AG04450 (cell line): ENCODE data around the gene LSM6. TPM values are rescaled to one million over a fixed set of nuclear protein-coding genes. Genes with fewer than 3 reads are reported as not detected.

Experiments
- CTCF ChIA-PET: fragments of 300-600, 350-600 bp; formaldehyde crosslinking; extraction: SDS; loops from one replicate; lab custom pipeline; 2022; ENCODE audit warnings: antibody characterized with exemption, inconsistent platforms; lab: Charles Lee
- POLR2A ChIA-PET: fragments of 350-600 bp; formaldehyde crosslinking; extraction: SDS; loops from one replicate; lab custom pipeline; 2021; ENCODE audit warnings: antibody characterized with exemption, inconsistent platforms; lab: Yijun Ruan, JAX
- DNase-seq: peaks from one replicate; pipeline ENCODE4 v3.0.0-alpha.2; 2011; ENCODE audit warnings: low read depth, low spot score
- H3K27ac ChIP-seq: one replicate; pipeline ENCODE4 v1.5.1; 2012; ENCODE audit warnings: low read depth, low read length, control low read depth
- H3K27me3 ChIP-seq: one replicate; pipeline ENCODE4 v1.6.0; 2012; ENCODE audit warnings: low read length; ENCODE audit not compliant: control insufficient read depth, insufficient read depth
- H3K4me3 ChIP-seq: 2 replicates; pipeline ENCODE4 v1.5.1; 2011; ENCODE audit warnings: mild to moderate bottlenecking, low read depth, low read length, control low read depth
- H3K9me3 ChIP-seq: 2 replicates; pipeline ENCODE4 v1.5.1; 2012; ENCODE audit warnings: low read length; ENCODE audit not compliant: control insufficient read depth, insufficient read depth
- polyA plus RNA-seq: library from polyadenylated mRNA; depleted of rRNA; stranded (reverse); fragments of >200 nt; gene quantifications from 2 replicates; pipeline ENCODE4 v1.2.3, GENCODE V29; 2011
- TF ChIP-seq, protein P1 (sequence below): IDR thresholded peaks from 2 replicates; pipeline ENCODE4 v1.5.1; 2011; ENCODE audit warnings: low read depth, low read length, control low read depth, inconsistent platforms

The LSM6 gene
- polyA plus RNA-seq, 1 experiment, result 17.6 TPM

GRCh38 chr4:146229406-146229805 is 53.9 kb downstream of the LSM6 start:
- Histone ChIP-seq H3K9me3 (no peaks in the 10 kb centered on the region), H3K27ac (no peak overlapping the region), H3K4me3 (no peak overlapping the region), H3K27me3 (peaks cover 2% of the 10 kb centered on the region)
- CTCF ChIA-PET, result interaction anchor here (1.5 kb wide), 1 partner anchor 10 kb away, joined by 3 read pairs; no protein-coding TSS in a partner anchor
- POLR2A ChIA-PET, result no interaction called here
- no peak for DNase-seq
- TF ChIP-seq, protein P1, sequence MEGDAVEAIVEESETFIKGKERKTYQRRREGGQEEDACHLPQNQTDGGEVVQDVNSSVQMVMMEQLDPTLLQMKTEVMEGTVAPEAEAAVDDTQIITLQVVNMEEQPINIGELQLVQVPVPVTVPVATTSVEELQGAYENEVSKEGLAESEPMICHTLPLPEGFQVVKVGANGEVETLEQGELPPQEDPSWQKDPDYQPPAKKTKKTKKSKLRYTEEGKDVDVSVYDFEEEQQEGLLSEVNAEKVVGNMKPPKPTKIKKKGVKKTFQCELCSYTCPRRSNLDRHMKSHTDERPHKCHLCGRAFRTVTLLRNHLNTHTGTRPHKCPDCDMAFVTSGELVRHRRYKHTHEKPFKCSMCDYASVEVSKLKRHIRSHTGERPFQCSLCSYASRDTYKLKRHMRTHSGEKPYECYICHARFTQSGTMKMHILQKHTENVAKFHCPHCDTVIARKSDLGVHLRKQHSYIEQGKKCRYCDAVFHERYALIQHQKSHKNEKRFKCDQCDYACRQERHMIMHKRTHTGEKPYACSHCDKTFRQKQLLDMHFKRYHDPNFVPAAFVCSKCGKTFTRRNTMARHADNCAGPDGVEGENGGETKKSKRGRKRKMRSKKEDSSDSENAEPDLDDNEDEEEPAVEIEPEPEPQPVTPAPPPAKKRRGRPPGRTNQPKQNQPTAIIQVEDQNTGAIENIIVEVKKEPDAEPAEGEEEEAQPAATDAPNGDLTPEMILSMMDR, result no peak

DNA sequence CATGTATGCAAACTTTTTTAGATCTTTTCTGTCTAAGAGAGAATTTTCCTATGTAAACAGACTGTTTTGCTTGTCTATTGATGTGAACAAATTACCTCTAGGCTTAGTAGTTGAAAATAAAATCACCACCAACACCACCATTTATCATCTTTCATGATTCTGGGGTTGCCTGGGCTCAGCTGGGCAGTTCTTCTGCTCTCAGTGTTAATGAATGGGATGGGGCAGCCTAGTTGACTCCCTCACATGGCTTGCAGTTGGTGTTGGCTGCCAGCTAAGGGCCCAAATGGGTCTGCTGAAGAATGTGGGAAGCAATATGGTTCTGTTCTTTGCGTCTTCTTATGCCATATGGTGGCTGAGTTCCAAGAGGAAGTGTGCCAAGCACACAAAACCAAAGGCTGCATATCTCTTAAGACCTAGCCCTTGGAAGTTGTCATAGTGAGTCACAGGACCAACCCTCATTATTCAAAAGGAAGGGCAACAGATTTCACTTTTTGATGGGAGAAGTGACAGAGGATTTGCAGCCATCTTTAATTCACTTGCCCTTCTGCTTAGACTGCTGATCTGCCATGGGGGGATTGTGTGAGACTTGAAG is 56.7 kb downstream of the LSM6 start:
- CTCF ChIA-PET, result no interaction called here
- TF ChIP-seq, protein P1, result no peak
- POLR2A ChIA-PET, result no interaction called here
- no peak for DNase-seq
- Histone ChIP-seq H3K27ac (no peak overlapping the region), H3K9me3 (no peaks in the 10 kb centered on the region), H3K27me3 (peaks cover 2% of the 10 kb centered on the region), H3K4me3 (no peak overlapping the region)

DNA sequence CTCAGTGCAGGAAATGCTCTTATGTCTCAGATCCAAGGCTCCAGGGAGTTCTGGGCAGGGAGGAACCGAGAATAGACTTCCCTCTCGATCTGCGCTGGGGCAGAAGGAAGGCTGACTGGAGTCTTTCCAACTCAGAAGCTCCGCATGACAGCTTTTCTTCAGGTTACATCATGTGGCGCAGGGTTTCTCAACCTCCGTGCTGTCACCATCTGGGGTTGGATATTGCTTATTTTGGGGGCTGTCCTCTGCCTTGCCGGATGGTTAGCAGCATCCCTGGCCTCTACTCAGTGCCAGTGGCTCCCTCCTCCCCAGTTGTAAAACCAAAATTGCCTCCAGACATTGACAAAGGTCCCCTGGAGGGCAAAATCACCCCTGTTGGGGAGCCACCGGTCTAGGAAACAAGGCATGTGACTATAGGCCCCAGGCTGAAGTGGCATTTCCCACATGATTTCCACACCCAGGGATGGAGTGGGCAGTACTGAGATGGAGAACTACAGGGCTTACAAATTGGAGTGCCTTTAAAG is 60.2 kb downstream of the LSM6 start:
- Histone ChIP-seq H3K9me3 (no peaks in the 10 kb centered on the region), H3K27me3 (peaks cover 2% of the 10 kb centered on the region), H3K4me3 (no peak overlapping the region), H3K27ac (no peak overlapping the region)
- POLR2A ChIA-PET, result no interaction called here
- no peak for DNase-seq
- TF ChIP-seq, protein P1, result no peak
- CTCF ChIA-PET, result no interaction called here

DNA sequence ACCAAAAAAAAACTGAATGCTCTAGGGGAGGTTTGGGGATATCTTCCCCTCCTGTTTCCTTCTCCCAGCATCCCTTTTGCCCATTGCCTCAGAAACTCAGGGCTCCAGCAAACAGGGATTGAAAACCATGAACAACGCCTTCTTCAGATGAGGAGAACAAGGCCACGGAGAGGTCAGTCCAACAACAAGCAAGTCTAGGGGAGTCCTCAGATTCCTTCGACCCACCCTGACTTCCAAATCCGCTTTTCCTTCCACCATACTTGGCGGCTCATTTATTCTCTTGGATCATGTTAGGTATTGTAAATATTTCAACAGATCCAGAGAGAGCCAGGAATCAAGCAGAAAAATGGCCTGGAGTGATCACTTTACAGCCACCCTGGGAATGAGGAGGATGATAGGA is 60.7 kb downstream of the LSM6 start:
- Histone ChIP-seq H3K27ac (no peak overlapping the region), H3K4me3 (no peak overlapping the region), H3K9me3 (no peaks in the 10 kb centered on the region), H3K27me3 (peaks cover 2% of the 10 kb centered on the region)
- CTCF ChIA-PET, result no interaction called here
- POLR2A ChIA-PET, result no interaction called here
- no peak for DNase-seq
- TF ChIP-seq, protein P1, result no peak

- no peak overlapping the region for H3K27ac ChIP-seq
- no peaks in the 10 kb centered on the region for H3K9me3 ChIP-seq
- H3K4me3 ChIP-seq, result no peak overlapping the region
- ChIA-PET CTCF (no interaction called here), POLR2A (no interaction called here)
- no peak for DNase-seq
- TF ChIP-seq, protein P1, result no peak
- H3K27me3 ChIP-seq, result no peaks in the 10 kb centered on the region
Observed at GRCh38 chr4:146237092-146237491, 61.6 kb downstream of the LSM6 start.
